ENCODE measurements around the gene IRAK3. TPM values are rescaled to one million over a fixed set of nuclear protein-coding genes. Genes with fewer than 3 reads are reported as not detected.

IRAK3 gene
- total and polyA plus RNA-seq, 9 donors = 1.8 to 11.4 (median 7.3) TPM

DNA sequence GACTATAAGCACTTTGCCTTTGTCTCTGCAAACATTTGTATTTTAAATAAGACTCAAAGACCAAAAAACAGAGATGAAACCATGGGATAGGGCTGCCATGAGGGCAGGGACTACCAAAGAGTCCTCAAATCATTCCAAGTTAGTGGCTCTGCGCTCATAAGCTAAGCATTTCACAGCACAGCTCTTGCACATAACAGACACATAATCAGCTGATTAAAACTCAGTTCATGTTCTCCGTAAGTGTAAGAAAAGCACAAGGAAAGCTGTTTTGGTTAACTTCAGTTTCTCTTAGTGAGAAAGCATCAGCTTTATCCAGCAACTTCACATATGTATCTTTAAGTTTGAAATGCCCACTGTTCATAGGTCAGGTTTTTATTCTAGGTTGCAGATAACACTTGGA lies 54.9 kb downstream of the IRAK3 start:
- no peak overlapping the region for H3K27ac ChIP-seq
- 86 to 97% (median 96%) methylated on average over 2 of the region's 2 CpGs for WGBS, 3 donors
- no peak for DNase-seq
- no peaks in the 10 kb centered on the region for H3K27me3 ChIP-seq
- H3K4me1 ChIP-seq (ENCODE audit: insufficient read depth) = no peaks in the 10 kb centered on the region
- no peaks in the 10 kb centered on the region for H3K36me3 ChIP-seq
- H3K4me3 ChIP-seq = no peak overlapping the region
- intact Hi-C loops (cut with DNase I) = no loop called here
- TF ChIP-seq EP300 (IDR thresholded peaks at IDR 0.05) (no peak), POLR2A (IDR thresholded peaks at IDR 0.05) (no peak)
- TF ChIP-seq, protein P1, sequence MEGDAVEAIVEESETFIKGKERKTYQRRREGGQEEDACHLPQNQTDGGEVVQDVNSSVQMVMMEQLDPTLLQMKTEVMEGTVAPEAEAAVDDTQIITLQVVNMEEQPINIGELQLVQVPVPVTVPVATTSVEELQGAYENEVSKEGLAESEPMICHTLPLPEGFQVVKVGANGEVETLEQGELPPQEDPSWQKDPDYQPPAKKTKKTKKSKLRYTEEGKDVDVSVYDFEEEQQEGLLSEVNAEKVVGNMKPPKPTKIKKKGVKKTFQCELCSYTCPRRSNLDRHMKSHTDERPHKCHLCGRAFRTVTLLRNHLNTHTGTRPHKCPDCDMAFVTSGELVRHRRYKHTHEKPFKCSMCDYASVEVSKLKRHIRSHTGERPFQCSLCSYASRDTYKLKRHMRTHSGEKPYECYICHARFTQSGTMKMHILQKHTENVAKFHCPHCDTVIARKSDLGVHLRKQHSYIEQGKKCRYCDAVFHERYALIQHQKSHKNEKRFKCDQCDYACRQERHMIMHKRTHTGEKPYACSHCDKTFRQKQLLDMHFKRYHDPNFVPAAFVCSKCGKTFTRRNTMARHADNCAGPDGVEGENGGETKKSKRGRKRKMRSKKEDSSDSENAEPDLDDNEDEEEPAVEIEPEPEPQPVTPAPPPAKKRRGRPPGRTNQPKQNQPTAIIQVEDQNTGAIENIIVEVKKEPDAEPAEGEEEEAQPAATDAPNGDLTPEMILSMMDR (IDR thresholded peaks at IDR 0.05) = no peak
- H3K9me3 ChIP-seq = no peaks in the 10 kb centered on the region

DNA sequence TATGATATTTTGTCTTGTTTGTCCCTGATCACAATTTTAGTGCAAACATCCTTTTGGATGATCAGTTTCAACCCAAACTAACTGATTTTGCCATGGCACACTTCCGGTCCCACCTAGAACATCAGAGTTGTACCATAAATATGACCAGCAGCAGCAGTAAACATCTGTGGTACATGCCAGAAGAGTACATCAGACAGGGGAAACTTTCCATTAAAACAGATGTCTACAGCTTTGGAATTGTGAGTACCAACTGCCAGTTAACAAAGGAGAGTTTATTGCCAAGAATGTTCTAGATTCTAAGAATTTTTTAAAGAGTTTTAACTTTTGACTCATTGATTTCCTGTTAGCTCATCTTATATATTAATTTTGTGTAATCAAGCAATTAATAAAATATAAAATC lies 55.4 kb downstream of the IRAK3 start:
- Histone ChIP-seq H3K9me3 (no peaks in the 10 kb centered on the region), H3K36me3 (no peaks in the 10 kb centered on the region), H3K27ac (no peak overlapping the region), H3K4me1 (ENCODE audit: insufficient read depth) (no peaks in the 10 kb centered on the region), H3K4me3 (no peak overlapping the region), H3K27me3 (no peaks in the 10 kb centered on the region)
- WGBS, 3 donors = 93 to 97% (median 95%) methylated on average over 1 of the region's 1 CpG
- TF ChIP-seq POLR2A (IDR thresholded peaks at IDR 0.05) (no peak), EP300 (IDR thresholded peaks at IDR 0.05) (no peak)
- TF ChIP-seq, protein P1 (IDR thresholded peaks at IDR 0.05) = no peak
- no peak for DNase-seq
- intact Hi-C loops (cut with DNase I) = no loop called here

DNA sequence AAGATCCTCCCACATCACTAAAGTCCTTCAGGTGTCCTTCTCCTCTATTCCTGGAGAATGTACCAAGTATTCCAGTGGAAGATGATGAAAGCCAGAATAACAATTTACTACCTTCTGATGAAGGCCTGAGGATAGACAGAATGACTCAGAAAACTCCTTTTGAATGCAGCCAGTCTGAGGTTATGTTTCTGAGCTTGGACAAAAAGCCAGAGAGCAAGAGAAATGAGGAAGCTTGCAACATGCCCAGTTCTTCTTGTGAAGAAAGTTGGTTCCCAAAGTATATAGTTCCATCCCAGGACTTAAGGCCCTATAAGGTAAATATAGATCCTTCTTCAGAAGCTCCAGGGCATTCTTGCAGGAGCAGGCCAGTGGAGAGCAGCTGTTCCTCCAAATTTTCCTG lies 58.7 kb downstream of the IRAK3 start:
- Histone ChIP-seq H3K27ac (no peak overlapping the region), H3K4me3 (no peak overlapping the region), H3K27me3 (no peaks in the 10 kb centered on the region), H3K9me3 (no peaks in the 10 kb centered on the region), H3K36me3 (no peaks in the 10 kb centered on the region), H3K4me1 (ENCODE audit: insufficient read depth) (no peaks in the 10 kb centered on the region)
- no peak for TF ChIP-seq POLR2A (IDR thresholded peaks at IDR 0.05)
- TF ChIP-seq EP300 (IDR thresholded peaks at IDR 0.05) = no peak
- TF ChIP-seq, protein P1 (IDR thresholded peaks at IDR 0.05) = no peak
- DNase-seq = no peak
- intact Hi-C loops (cut with DNase I) = no loop called here

DNA sequence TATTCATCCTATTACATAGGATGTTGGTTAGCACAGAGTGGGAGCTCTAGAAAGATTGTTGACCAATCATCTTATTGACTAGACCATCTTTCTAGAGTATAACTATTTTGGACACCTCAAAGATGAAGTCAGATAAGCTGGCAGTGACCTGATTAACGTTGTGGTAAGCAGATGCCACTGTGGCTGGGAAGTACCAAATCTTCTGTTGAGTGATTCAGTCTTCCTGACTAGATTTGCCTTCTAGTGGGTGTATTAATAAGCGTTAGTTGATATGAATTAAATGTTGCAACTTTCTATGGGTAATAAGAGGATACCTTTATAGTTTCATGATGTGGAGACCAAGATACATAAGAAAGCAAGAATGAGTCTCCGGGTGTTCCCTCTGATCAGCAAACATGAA lies 62.0 kb downstream of the IRAK3 start:
- H3K9me3 ChIP-seq = no peaks in the 10 kb centered on the region
- H3K4me1 ChIP-seq (ENCODE audit: insufficient read depth) = no peaks in the 10 kb centered on the region
- DNase-seq = no peak
- no peak overlapping the region for H3K27ac ChIP-seq
- H3K36me3 ChIP-seq = no peaks in the 10 kb centered on the region
- TF ChIP-seq, protein P1 (IDR thresholded peaks at IDR 0.05) = no peak
- TF ChIP-seq EP300 (IDR thresholded peaks at IDR 0.05) (no peak), POLR2A (IDR thresholded peaks at IDR 0.05) (no peak)
- 86 to 92% (median 87%) methylated on average over 3 of the region's 3 CpGs for WGBS, 3 donors
- intact Hi-C loops (cut with DNase I) = no loop called here
- H3K27me3 ChIP-seq = no peaks in the 10 kb centered on the region
- no peak overlapping the region for H3K4me3 ChIP-seq

DNA sequence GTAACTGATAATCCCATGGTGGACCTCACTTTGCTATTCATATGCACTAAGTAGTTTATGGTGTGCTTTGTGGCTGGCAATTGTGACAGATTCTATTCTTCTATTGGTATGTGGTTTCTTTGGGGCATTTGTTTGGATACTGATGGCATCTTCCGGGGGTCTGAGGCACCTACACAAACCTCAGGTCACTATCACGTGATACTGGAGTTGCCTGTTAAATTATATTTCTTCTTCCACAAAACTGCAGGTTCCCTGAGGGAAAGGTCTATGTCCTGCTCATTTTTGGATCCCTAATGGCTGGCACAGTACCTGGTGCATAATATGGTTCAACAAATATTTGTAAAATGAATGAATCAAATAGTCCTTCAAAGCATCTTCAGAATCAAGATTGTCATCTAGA lies 63.8 kb downstream of the IRAK3 start:
- H3K9me3 ChIP-seq = no peaks in the 10 kb centered on the region
- no peak for TF ChIP-seq EP300 (IDR thresholded peaks at IDR 0.05)
- TF ChIP-seq, protein P1 (IDR thresholded peaks at IDR 0.05) = no peak
- TF ChIP-seq POLR2A (IDR thresholded peaks at IDR 0.05) = no peak
- H3K4me1 ChIP-seq (ENCODE audit: insufficient read depth) = no peaks in the 10 kb centered on the region
- H3K4me3 ChIP-seq = no peak overlapping the region
- H3K36me3 ChIP-seq = no peaks in the 10 kb centered on the region
- WGBS, 3 donors = 87 to 93% (median 87%) methylated on average over 2 of the region's 2 CpGs
- no peaks in the 10 kb centered on the region for H3K27me3 ChIP-seq
- no peak overlapping the region for H3K27ac ChIP-seq
- no peak for DNase-seq
- intact Hi-C loops (cut with DNase I) = no loop called here

Data from ovary (tissue), 9 donors.